Effector CD4-positive, alpha-beta T cell (primary cell): ENCODE measurements around the gene CACNB2.

Experiments used
- DNase-seq: peaks from one replicate; pipeline ENCODE4 v3.0.0-alpha.2; 2020

The CACNB2 gene

DNA sequence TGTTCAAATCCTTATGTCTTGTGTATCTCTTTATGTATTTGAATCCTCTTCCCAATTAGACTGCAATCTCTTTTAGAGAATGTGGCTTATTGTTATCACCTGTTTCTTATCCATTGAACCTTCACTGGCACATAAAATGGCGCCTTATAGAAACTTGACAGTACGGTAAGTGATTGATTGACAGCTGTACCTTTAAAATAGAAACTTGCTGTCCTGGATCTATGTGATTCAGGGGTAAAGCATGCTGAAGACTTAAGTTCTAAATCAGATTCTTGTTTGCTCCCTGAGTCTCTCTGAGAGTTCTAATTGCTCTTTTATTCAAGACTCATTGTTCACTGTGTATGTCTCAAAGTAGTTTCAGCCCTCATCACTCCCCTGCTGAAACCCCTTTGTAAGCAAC lies 91.3 kb downstream of the CACNB2 start:
- no peak for DNase-seq

DNA sequence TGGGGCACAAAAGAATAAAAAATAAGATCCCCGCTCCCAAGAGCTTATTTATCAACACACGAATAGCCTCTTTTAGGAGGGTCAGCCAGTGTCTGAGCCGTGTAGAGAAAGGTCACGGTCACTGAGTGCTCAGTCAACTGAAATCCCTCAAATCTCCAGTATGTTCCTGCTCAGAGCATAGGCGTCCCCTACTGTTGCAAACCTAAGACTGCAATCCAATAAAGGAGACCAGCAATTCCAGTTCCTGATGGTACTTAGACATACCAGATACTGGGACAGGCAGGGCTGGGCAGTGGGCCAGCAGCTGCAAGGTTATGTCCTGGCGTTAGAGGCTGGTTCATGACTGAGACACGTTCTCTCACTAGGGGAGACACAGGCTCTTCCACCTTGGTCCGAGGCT lies 93.6 kb downstream of the CACNB2 start:
- no peak for DNase-seq

- DNase-seq = no peak
These were observed 95.3 kb downstream of the CACNB2 start for GRCh38 chr10:18235477-18235876.

DNA sequence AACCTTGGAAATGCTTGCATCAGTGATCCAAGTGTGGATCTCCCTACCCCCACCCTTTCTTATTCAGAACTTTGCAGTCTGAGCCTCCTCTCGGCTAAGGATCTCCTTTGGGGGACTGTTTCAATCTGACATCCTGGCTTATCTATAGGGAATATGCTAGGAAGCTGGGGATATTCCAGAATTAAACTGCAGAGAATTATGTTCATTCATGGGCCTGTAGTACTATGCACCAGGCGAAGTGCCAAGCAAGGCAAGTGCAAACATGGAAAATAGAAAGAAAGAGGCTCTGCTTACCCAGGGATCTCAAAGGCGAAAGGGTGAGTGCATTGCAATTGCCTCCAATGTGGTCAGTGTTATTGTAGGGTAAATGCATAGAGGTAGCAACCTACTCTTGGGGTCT lies 96.5 kb downstream of the CACNB2 start:
- DNase-seq = no peak

GRCh38 chr10:18238870-18239485 lies 98.8 kb downstream of the CACNB2 start:
- no peak for DNase-seq

DNA sequence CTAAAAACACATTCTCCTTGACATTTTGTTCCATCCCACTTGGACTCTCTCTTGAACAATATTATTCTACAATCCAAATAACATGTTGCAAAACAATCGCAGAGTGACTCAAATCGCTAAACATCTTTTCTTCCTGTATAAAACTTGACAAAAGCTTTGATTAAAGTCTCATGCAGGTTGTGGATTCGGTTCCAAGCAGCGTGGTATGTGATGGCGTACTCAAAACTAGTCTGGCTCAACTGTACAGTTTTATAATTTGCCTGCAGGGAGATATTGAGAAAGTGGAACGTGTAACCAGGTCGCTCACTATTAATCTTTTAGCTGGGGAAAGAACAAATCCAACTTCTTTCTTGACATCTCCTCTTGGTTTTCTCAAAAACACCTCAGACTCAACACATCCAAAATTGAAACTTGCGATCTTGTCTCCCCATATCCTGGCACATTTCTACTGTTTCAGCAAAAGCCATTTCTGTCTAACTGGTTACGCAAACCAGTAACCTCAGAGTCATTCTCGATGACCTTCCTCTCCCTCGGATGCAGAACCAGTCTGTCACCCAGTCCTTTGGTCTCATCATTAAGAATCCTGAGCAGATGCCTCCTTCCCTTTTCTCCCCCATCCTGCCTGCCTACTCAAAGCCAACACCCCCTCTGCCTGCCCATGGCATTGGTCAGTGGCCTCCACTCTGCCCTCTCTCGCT lies 100.1 kb downstream of the CACNB2 start:
- DNase-seq = no peak

DNA sequence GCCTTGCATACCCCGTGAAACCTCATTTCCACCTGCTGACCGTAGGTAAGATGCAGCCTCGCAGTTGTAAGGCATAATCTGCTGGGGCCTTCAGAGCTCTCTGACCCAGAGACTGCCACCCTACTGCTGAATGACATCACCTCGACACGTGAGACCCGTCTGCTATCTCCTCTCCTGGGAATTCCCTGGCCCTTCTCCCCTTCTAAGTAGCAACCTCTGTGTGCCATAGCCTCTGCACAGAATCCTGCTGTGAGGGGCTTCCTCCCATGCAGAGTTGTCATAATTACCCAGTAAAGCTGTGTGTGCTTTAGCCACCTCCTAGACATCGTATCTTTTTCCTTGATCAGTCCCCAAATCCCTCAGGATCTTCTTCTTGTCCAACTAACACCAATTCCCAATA lies 106.7 kb downstream of the CACNB2 start:
- DNase-seq = no peak

DNA sequence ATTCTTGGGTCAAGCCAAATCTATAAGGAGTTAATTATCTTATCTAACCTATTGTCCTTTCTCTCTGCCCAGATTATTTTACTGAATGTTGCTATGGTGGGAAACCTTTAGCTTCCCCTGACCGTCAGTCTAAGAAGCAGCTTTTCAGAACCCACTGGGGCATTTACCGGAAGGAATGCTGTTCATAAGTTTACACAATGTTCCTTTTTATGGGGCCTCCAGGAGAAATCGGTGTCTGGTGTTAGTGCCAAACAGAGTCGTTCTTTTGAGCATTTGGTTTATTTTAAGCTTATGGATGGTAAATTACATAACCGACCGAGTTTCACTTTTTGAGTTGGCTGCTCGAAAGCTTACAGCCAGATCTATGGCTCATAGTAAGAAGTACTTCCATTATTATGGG lies 111.9 kb downstream of the CACNB2 start:
- DNase-seq = no peak

DNA sequence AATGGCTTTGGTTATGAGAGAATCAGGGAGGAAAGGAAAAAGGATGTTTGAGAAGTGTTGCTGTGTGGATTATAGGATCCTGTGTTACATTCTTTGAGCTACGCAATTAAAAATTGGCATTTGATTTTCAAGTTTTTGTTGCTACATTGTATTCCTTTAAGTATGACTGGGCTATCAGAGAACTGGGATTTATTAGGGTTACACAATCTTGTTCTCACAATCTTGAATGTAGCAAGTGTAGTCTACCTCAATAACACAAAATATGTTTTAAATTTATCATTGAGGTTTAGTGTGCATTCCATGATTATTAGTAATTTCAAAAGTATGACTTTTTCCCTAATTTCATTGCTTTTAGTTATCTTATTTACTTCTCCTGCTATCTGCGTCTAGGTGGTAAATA lies 113.9 kb downstream of the CACNB2 start:
- DNase-seq = no peak

GRCh38 chr10:18254692-18255091 lies 114.5 kb downstream of the CACNB2 start:
- no peak for DNase-seq

GRCh38 chr10:18260310-18260922 lies 120.2 kb downstream of the CACNB2 start:
- DNase-seq = no peak

DNA sequence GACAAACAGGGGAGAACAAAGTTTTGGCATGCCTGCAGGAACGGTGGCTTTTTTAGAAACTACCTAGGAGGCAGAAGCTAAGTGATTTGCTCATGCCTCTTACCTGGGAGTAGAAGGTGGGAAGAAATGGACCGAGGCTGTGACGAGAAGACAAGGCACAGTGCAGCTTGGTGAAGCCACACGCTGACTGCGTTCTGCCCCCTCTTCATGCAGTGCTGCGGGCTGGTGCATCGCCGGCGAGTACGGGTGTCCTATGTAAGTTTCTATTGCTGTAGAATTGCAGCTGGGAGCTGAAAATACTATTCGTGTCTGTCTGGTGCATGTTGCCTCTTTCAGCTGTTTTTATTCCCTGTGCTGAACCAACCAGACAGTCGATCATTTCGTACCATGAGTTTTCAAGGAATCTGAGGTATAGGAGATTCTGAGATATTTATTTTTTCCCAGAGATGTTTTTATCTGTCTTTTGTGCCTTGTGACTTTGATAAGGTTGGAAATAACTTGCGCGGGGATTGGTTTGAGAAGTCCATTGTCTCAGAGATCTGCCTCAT lies 120.9 kb downstream of the CACNB2 start:
- no peak for DNase-seq

- DNase-seq = no peak
These were observed 121.6 kb downstream of the CACNB2 start for GRCh38 chr10:18261768-18262231.

DNA sequence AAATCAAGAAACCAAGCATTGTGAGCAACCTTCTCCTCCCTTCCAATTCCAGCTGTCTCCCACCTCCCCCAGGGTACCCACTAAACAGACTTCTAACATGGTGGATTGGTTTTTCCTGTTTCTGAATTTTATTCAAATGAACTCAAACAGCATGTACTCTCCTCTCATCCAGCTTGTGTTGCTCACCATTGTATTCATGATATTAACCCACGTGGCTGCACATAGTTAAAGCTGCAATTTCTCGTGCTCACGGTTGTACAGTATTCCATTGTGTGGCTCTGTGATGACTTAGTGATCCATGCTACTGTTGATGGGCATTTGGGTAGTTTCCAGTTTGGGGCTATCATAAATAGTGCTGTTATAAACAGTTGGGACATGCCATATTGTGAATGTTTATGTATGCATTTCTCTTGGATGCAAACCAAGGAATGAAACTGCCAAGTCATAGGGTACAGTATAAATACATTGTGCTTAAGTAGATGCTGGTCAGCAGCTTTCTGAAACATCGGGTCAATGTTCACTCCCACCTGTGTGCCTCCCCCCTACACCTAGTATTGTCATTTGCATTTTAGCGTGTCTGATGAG lies 124.3 kb downstream of the CACNB2 start:
- no peak for DNase-seq

GRCh38 chr10:18268005-18268404 lies 127.8 kb downstream of the CACNB2 start:
- DNase-seq = no peak

GRCh38 chr10:18271491-18271890 lies 131.3 kb downstream of the CACNB2 start:
- DNase-seq = no peak

GRCh38 chr10:18273039-18273438 lies 132.8 kb downstream of the CACNB2 start:
- no peak for DNase-seq

DNA sequence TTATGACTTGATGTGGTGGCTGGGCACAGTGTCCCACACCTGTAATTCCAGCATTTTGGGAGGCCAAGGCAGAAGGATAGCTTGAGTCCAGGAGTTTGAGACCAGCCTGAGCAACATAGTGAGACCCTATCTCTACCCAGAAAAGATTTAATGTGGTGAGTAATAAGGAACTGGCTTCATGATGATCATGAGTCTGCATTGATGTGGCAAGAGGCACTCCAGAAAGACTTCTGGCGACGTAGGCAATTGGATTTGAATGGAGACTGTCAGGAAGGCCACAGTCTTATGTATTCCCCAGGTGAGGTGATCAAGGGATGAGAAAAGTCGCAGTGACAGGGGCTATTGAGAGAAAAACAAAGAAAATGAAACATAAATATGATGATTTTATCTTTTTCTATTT lies 138.0 kb downstream of the CACNB2 start:
- no peak for DNase-seq

DNA sequence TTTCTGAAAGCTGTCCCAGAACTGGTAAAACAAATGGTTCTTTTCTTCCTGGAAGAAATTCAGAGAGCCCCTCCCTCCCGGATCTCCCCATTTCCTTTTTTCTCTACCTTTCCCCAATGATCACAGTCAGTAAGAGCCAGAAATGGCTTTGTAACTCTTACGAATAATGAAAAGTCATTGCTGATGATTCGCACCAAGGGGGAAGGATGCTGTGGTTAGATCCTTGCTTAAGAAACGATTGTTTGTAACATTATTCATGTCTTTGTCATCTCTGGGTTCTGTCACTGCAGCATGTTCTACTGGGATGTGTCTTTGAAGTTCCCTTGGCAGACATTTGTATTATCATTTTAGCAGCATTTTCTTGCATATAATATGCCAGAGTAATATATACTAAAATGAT lies 138.9 kb downstream of the CACNB2 start:
- DNase-seq = no peak

DNA sequence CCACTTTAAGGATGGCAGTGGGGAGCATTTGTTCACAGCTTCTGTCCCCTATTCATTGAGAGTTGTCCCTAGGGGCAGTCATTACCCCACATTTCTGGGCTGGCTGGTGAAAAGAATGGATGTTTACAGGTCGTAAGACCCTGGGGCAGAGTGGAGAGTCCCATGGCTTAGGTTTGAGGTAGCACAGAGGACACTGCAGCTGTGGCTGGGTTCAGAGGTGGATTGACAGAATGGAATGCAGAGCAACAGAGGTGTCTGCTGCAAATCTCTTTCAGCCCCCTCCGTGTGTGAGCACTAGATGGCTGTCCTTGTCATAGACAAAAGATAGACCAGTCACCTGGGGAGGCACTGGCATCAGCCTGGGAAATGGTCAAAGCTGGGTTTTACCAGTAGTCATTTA lies 141.9 kb downstream of the CACNB2 start:
- no peak for DNase-seq

- DNase-seq = no peak
These were observed 150.6 kb downstream of the CACNB2 start for GRCh38 chr10:18290651-18291313.

DNA sequence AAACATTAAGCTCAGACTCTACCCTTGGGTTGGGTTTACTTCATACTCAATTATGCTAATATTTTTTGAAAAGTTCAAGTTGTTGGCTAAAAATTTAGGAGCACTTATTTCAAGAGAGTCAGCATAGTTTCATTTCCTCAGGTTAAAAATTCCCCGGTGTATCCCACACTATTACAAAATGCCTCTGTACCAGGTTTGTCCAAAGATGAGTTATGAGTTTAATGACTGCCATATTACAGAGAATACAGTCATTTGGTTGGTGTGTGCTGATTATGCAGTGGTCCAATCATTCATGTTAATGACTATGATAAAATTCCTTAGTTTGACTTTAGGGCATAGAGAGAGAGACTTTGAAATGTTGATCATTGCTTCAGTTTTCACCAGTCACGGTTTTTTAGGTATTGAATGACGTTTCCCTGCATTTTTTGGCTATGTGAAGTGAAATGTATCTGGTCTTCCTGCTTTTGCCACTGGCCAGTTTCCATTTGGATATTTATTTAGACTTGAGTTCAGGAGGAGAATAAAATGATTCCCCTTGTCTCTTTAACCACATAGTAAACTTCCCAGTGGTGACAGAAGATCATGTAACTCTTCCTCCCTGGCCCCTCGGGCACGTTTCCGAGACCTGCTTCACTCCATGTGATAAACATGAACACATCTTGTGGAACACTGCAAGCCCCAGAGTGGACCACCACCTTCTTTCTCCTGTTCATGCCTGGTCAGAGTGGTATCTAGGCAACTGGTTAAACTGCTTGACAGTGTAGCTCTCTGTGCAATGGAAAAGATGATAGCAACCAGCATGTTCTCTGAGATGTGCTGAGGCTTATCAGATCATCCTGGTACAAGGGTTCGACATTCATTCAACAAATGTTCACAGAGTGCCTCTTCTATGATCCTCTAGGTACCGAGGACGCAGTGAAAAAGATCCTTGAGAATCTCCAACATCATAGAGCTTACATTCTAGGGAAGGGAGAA lies 153.6 kb downstream of the CACNB2 start:
- no peak for DNase-seq
